Stimulated activated CD4-positive, alpha-beta T cell treated with anti-CD3 and anti-CD28 coated beads, Interleukin-15, amount 100 ng/mL, for 24 hours (primary cell): ENCODE data around the gene LACTBL1.
"Not testable (repeated sequence)": the region's sequence is repeated elsewhere in the genome, so short reads cannot be mapped to it uniquely, and the experiment has no call there.

Experiments
- DNase-seq: peaks from one replicate; pipeline ENCODE4 v3.0.0-alpha.2; 2020

Gene LACTBL1

GRCh38 chr1:22972760-22973159, at the start of gene LACTBL1:
LACTBL1 (minus strand) TSS chr1:22972866; CDS start chr1:22972316, 550 bp downstream.
- no peak for DNase-seq

GRCh38 chr1:23021834-23022233, 49.2 kb upstream of the LACTBL1 start:
- DNase-seq: no peak

GRCh38 chr1:23020706-23021405, 48.2 kb upstream of the LACTBL1 start:
- no peak for DNase-seq

DNA sequence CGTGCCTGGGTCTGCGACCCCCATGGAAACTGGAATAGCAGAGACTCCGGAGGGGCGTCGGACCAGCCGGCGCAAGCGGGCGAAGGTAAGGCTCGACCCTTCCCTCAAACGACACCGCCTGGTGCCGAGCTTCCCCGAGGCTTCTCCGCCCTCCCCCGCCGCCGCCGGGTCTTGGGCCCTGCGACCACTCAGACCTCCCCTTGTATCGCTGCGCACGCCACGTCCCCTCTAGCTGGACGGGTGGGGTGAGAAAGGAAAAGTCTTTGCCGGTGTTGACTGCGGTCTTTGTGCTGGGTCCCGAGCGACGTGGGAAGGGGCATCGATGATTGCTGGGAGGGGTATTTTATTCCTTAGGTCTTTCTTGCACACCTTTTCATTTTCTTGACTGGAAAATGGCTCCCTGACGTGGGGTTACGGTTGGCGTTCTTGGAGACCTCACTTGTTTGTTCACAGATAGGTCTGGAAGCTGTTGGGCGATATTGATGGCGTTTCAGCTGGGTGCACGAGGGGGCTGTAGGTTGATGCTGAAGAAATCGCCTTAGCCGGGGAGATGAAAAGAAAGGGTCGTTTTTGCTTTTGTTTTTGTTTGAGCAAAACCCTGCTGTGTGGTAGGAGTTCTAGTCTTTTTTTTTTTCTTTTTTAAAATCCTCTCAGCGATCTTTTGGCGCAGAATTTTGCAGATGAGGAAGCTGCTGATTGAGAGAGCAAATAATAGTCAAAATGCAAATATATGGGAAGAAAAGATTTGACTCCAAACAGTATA, 47.4 kb upstream of the LACTBL1 start:
- DNase-seq: peak; percentile 30

GRCh38 chr1:23019094-23019862, 46.6 kb upstream of the LACTBL1 start, which contains the start of gene KDM1A:
KDM1A (plus strand) TSS chr1:23019468; CDS start chr1:23019597, 129 bp downstream.
- peak; percentile 97 for DNase-seq

DNA sequence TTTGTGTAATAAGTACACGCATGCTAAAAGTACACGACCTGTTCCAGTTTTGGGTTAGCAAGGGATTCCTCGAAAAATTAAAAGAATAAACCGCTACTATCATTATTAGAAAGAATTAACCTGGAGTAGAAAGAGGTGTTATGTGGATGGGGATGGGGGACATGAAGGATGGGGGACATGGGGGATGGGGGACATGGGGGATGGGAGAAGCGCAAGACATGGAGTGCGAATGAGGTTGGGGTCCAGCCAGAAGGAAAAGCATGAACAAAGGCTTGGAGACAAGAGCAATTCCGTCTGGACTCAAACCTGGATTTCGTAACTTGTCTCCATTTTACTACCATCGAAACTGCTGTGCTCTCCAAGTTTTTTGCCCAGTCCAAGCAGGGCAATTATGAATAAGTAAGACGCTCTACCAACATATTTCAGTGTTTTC, 46.0 kb upstream of the LACTBL1 start:
- DNase-seq: no peak

- no peak for DNase-seq
Observed at GRCh38 chr1:23013657-23014056, 41.0 kb upstream of the LACTBL1 start.

DNA sequence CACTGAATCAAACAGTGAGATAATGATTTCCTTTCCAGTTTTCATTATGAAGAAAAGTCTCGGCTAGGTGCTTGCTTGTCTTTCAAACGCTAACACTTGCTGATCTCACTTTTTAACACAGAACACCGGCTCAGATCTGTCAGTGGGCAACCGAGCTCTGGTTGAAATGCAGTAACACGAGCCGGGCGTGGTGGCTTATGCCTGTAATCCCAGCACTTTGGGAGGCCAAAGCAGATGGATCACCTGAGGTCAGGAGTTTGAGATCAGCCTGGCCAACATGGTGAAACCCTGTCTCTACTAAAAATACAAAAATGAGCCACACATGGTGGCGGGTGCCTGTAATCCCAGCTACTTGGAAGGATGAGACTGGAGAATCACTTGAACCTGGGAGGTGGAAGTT, 37.4 kb upstream of the LACTBL1 start:
- DNase-seq: not testable (repeated sequence)

GRCh38 chr1:23008901-23009300, 36.2 kb upstream of the LACTBL1 start:
- no peak for DNase-seq

DNA sequence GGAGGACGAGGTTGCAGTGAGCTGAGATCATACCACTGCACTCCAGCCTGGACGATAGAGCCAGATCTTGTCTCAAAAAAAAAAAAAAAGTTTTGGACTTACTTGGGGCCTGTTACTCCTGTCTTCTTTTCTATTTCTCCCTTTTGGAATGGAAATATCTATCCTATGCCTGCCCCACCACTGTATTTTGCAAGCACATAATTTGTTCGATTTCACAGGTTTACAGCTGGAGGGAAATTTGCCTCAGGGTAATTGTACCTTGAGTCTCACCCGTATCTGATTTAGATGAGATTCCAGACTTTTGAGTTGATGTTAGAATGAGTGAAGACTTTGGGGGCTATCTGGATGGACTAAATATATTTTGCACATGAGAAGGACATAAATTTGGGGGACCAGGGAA, 34.4 kb upstream of the LACTBL1 start:
- no peak for DNase-seq

DNA sequence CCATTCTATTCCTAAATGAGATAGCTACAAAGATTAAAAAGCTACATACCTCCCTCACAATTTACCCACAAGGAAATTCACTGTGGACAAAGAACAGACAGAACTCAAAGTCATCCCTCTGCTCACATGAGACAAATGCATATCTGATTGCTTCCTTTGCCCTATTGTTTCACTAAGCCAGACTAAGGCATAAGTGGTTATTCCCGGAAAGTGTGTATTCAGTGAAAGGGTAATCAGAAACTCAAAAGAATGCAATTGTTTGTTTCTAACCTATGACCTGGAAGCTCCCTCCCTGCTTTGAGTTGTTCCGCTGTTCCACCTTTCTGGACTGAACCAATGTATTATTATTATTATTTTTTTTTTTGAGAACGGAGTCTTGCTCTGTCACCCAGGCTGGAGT, 32.1 kb upstream of the LACTBL1 start:
- not testable (repeated sequence) for DNase-seq

GRCh38 chr1:23004112-23004511, 31.4 kb upstream of the LACTBL1 start:
- DNase-seq: no peak

GRCh38 chr1:23002218-23002617, 29.6 kb upstream of the LACTBL1 start:
- not testable (repeated sequence) for DNase-seq

DNA sequence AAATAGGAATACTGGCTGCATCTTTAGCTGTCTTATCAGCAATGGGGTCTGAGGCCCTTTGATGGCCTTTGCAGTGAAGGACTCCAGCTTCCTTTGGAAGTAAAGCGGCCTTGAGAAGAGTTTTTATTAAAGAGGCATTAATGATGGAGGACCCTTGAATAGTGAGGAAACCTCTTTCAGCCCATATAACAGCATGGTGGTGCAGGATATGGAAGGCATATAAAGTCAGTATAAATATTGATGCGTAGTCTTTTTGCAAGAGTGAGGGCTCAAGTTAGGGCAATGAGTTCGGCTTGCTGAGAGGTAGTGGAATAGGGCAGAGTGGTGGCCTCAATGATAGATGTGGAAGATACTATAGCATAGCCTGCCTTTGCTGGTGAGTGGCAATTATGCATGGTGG, 27.5 kb upstream of the LACTBL1 start:
- not testable (repeated sequence) for DNase-seq

DNA sequence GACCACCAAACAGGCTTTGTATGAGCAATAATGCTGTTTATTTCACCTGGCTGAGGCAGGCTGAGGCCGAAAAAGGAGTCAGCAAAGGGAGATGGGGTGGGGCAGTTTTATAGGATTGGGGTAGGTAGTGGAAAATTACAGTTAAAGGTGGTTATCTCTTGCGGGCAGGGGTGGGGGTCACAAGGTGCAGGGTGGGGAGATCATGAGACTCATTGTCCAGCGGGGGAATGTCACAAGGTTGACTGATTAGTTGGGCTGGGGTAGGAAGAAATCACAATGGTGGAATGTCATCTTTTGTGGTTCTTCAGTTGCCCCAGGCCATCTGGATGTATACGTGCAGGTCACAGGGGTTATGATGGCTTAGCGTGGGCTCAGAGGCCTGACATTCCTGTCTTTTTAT, 24.9 kb upstream of the LACTBL1 start:
- not testable (repeated sequence) for DNase-seq

DNA sequence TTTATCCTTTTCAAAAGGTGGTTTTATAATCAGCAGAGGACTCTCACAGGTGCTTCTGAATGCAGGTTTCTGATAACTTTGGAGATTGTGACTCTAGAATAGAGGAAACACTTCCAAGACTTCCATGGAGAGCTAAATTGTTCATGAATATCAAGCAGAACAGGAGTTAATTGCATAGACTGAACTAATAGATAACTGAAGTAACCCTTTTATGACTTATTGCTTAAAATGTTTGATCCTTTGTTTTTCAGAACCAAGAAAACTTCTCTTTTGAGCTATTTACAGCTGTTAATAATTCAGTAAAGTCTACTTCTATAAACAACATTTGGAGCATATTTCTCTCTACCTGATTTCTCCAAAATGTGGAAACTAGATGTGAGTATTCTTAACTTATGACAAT, 23.1 kb upstream of the LACTBL1 start:
- DNase-seq: no peak

GRCh38 chr1:22993220-22993795, 20.6 kb upstream of the LACTBL1 start:
- DNase-seq: not testable (repeated sequence)

DNA sequence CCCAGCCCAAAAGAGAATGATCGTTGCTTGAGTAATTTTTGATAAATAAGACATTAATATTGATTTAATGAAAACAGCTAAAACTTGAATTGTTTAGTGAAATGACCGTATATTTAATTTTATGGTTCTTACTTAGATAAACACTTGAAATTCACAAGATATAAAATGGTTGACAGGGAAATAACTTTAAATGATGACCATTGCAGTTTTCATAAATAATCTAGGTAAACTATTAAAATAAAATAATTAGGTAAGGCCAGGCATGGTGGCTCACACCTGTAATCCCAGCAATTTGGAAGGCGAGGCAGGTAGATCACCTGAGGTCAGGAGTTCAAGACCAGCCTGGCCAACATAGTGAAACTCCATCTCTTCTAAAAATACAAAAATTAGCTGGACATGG, 19.7 kb upstream of the LACTBL1 start:
- DNase-seq: not testable (repeated sequence)

GRCh38 chr1:22983944-22984343, 11.3 kb upstream of the LACTBL1 start:
- DNase-seq: no peak

- not testable (repeated sequence) for DNase-seq
Observed at GRCh38 chr1:22980471-22980790, 7.8 kb upstream of the LACTBL1 start.

DNA sequence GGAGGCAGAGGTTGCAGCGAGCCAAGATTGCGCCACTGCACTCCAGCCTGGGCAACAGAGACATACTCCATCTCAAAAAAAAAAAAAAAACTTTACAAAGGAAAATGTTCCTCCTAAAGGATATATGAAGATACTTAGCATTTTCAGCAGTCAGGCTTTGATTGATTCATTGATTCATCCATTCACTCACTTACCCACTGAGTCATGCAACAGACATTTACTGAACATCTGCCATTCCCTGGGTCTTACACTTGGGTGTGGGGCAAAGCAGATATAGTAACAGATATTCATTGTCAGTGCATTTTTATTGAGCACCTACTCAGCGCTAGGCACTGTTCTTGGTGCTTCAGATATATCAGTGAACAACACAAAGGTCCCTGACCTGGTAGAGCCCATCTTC, 5.6 kb upstream of the LACTBL1 start:
- DNase-seq: no peak

DNA sequence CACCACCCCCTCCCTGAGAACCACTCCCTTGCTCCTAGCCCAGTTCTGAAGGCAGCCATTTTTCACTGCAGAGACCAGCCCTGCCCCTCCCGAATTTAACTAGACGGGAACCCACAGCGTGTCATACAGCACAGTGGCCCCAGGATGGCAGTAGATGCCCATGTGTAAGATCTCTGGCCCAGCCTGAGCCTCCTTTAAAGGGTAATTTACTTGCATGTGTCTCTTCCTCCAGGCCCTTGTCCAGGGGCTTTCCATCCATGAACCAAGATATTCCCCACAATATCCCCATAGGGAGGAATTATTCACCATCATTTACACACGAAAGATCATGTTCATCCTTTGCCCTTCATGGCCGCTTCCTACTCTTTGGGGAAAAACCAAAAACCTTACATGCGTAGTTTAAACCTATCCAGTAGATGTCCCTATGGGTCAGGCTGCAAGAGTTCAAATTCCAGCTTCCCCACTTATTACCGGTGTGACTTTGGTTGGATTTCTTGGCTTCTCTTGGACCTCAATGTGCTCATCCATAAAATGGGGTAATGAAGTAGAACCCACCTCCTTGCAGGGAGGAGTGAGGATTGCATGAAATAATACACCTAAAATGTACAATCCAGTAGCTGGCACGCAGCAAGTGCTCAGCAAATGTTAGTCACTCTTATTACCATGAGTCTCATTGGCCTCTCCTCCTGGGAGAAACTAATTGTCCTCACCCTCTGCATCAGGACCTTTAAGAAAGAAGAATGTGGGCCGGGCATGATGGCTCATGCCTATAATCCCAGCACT, 4.0 kb upstream of the LACTBL1 start:
- DNase-seq: peak; percentile 66

- no peak for DNase-seq
Observed at GRCh38 chr1:22976127-22976460, 3.4 kb upstream of the LACTBL1 start.
